Fibroblast of lung (primary cell): ENCODE measurements around the gene TSPYL4. TPM values are rescaled to one million over a fixed set of nuclear protein-coding genes. Genes with fewer than 3 reads are reported as not detected.

Experiments
- DNase-seq, 2 donors: peaks; one replicate each; pipeline versions ENCODE4 v3.0.0 to v3.0.0-alpha.2; 2010; ENCODE audit warnings: low read depth in 2 of 2
- H2AFZ ChIP-seq: 2 replicates; pipeline ENCODE4 v1.5.1; 2012; ENCODE audit warnings: low read length, control low read depth, inconsistent platforms
- H3K27ac ChIP-seq: 2 replicates; pipeline ENCODE4 v1.5.1; 2011; ENCODE audit warnings: low read length, control low read depth; ENCODE audit not compliant: insufficient read depth
- H3K27me3 ChIP-seq: 2 replicates; pipeline ENCODE4 v1.5.1; 2011; ENCODE audit warnings: mild to moderate bottlenecking, low read length; ENCODE audit not compliant: control insufficient read depth, insufficient read depth
- H3K36me3 ChIP-seq: 2 replicates; pipeline ENCODE4 v1.5.1; 2011; ENCODE audit warnings: low read length; ENCODE audit not compliant: control insufficient read depth, insufficient read depth
- H3K4me1 ChIP-seq: 2 replicates; pipeline ENCODE4 v1.5.1; 2011; ENCODE audit warnings: low read length; ENCODE audit not compliant: control insufficient read depth, insufficient read depth; ENCODE audit errors: extremely low read depth
- H3K4me2 ChIP-seq: 2 replicates; pipeline ENCODE4 v1.5.1; 2011; ENCODE audit warnings: low read length, control low read depth; ENCODE audit not compliant: insufficient read depth; ENCODE audit errors: extremely low read depth
- H3K4me3 ChIP-seq, 4 experiments: fragments of 200-600 bp in 1 of 4; sonication (generic) in 1 of 4; replicated peaks in 1 of 4; 2 replicates each; pipeline ENCODE4 v1.5.1; 2011 to 2016; ENCODE audit warnings: low read length in 4 of 4, low read depth in 3 of 4, mild to moderate bottlenecking in 3 of 4, control low read depth in 2 of 4, inconsistent platforms in 1 of 4, mixed read lengths in 1 of 4; ENCODE audit not compliant: insufficient read depth in 1 of 4; ENCODE audit errors: control extremely low read depth in 1 of 4
- H3K79me2 ChIP-seq: 2 replicates; pipeline ENCODE4 v1.5.1; 2012; ENCODE audit warnings: mild to moderate bottlenecking, low read length, inconsistent platforms; ENCODE audit not compliant: control insufficient read depth, insufficient read depth
- H3K9ac ChIP-seq: 2 replicates; pipeline ENCODE4 v1.5.1; 2011; ENCODE audit warnings: mild to moderate bottlenecking, low read length, control low read depth; ENCODE audit not compliant: insufficient read depth
- H3K9me3 ChIP-seq: 2 replicates; pipeline ENCODE4 v1.5.1; 2012; ENCODE audit warnings: low read depth, low read length; ENCODE audit not compliant: control insufficient read depth, insufficient read depth
- H4K20me1 ChIP-seq: 2 replicates; pipeline ENCODE4 v1.5.1; 2011; ENCODE audit warnings: low read length; ENCODE audit not compliant: control insufficient read depth, insufficient read depth; ENCODE audit errors: extremely low read depth
- CTCF ChIP-seq, 2 donors: IDR thresholded peaks in 1 of 2; conservative IDR thresholded peaks in 1 of 2; 1 replicate in 1 of 2; 2 replicates in 1 of 2; pipeline ENCODE4 v1.5.1; 2011 to 2012; ENCODE audit warnings: low read length in 2 of 2, control low read depth in 1 of 2, inconsistent platforms in 1 of 2, low read depth in 1 of 2, mild to moderate bottlenecking in 1 of 2
- EZH2 ChIP-seq: IDR thresholded peaks from 2 replicates; pipeline ENCODE4 v1.5.1; 2012; ENCODE audit warnings: low read length, control low read depth, mild to moderate bottlenecking; ENCODE audit errors: missing control alignments
- polyA plus RNA-seq, 2 donors: library from polyadenylated mRNA; depleted of rRNA in 1 of 2; stranded (reverse) in 1 of 2; unstranded in 1 of 2; fragments of >200 nt; gene quantifications; 2 replicates each; pipeline ENCODE4 v1.2.1, GENCODE V29; 2011 to 2012; ENCODE audit warnings: missing spikeins in 1 of 2
- total RNA-seq: library from RNA; depleted of rRNA; stranded (reverse); fragments of >200 nt; gene quantifications from 2 replicates; pipeline ENCODE4 v1.2.1, GENCODE V29; 2014

TSPYL4 gene
- total and polyA plus RNA-seq, 2 donors (not counting 1 experiment from before 2014, with no cell fraction given): 5.3 to 25.0 TPM

GRCh38 chr6:116278481-116278829 lies 24.6 kb upstream of the TSPYL4 start:
- DNase-seq: no peak
- TF ChIP-seq EZH2: no peak
- TF ChIP-seq CTCF (conservative IDR thresholded peaks at IDR 0.05 in 1 of 2, IDR thresholded peaks at IDR 0.05 in 1 of 2; ENCODE audit: low read depth in 1 of 2, low read length in 2 of 2): no peak
- no peak overlapping the region for H2AFZ ChIP-seq
- peaks cover 44% of the 10 kb centered on the region for H3K79me2 ChIP-seq
- H3K36me3 ChIP-seq: peaks cover 2% of the 10 kb centered on the region
- H4K20me1 ChIP-seq: no peaks in the 10 kb centered on the region
- H3K4me1 ChIP-seq: peaks cover 6% of the 10 kb centered on the region
- peak overlapping the region; percentile 98 for H3K27ac ChIP-seq
- H3K9me3 ChIP-seq: no peaks in the 10 kb centered on the region
- peak overlapping the region; percentile 84 for H3K4me2 ChIP-seq
- no peaks in the 10 kb centered on the region for H3K27me3 ChIP-seq
- peak overlapping the region; percentile 93 to 97 (median 95) for H3K4me3 ChIP-seq
- H3K9ac ChIP-seq: no peak overlapping the region

- no peaks in the 10 kb centered on the region for H3K9me3 ChIP-seq
- no peak overlapping the region for H3K9ac ChIP-seq
- no peaks in the 10 kb centered on the region for H3K27me3 ChIP-seq
- H3K4me1 ChIP-seq: peaks cover 6% of the 10 kb centered on the region
- H3K36me3 ChIP-seq: peaks cover 2% of the 10 kb centered on the region
- H2AFZ ChIP-seq: no peak overlapping the region
- H3K79me2 ChIP-seq: peaks cover 44% of the 10 kb centered on the region
- no peak overlapping the region for H3K27ac ChIP-seq
- H3K4me3 ChIP-seq: peak overlapping the region; percentile 43 to 97 (median 72)
- TF ChIP-seq CTCF (conservative IDR thresholded peaks at IDR 0.05 in 1 of 2, IDR thresholded peaks at IDR 0.05 in 1 of 2; ENCODE audit: low read depth in 1 of 2, low read length in 2 of 2) (no peak), EZH2 (no peak)
- no peaks in the 10 kb centered on the region for H4K20me1 ChIP-seq
- peak overlapping the region; percentile 84 for H3K4me2 ChIP-seq
- no peak for DNase-seq
Measured at GRCh38 chr6:116277124-116277523, 23.2 kb upstream of the TSPYL4 start.

DNA sequence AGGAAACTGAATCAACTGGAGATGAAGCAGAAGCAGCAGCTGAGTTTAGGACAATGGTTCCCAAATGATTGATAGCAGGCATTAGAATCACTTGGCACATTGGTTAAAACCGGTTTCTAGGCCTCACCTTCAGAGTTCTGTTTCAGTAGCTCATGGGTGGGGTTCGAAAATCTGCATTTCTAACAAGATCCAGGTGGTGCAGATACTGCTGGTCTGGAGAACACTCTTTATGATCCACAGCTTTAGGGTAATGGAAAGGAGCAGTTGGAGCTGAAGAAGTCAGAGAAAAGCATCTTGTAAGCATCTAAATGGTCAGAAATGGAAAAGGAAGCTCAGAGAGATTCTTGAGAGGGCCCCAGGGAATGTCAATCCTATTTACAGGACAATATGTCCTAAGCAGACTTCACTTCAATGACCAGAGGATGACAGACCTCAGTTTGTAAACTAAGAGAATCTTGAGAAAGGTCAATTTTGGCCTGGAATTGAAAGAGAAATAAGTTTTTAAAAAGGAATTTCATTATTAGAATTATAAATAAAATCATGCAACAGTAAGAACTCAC lies 17.4 kb upstream of the TSPYL4 start:
- H3K4me2 ChIP-seq: no peak overlapping the region
- no peaks in the 10 kb centered on the region for H3K9me3 ChIP-seq
- TF ChIP-seq EZH2 (no peak), CTCF (conservative IDR thresholded peaks at IDR 0.05 in 1 of 2, IDR thresholded peaks at IDR 0.05 in 1 of 2; ENCODE audit: low read depth in 1 of 2, low read length in 2 of 2) (no peak)
- no peak for DNase-seq
- no peak overlapping the region for H3K4me3 ChIP-seq
- H3K36me3 ChIP-seq: no peaks in the 10 kb centered on the region
- peaks cover 12% of the 10 kb centered on the region for H3K79me2 ChIP-seq
- H3K27me3 ChIP-seq: no peaks in the 10 kb centered on the region
- no peak overlapping the region for H3K27ac ChIP-seq
- H3K4me1 ChIP-seq: peaks cover 6% of the 10 kb centered on the region
- no peak overlapping the region for H3K9ac ChIP-seq
- no peaks in the 10 kb centered on the region for H4K20me1 ChIP-seq
- H2AFZ ChIP-seq: no peak overlapping the region
